NCI-H345 (cell line): ENCODE results near the gene REEP3.

Source experiments
- DNase-seq: peaks from one replicate; lab custom pipeline; 2025; lab: John Stamatoyannopoulos, UW

The REEP3 gene

GRCh38 chr10:63666836-63667383, 145.7 kb downstream of the REEP3 start:
- DNase-seq: no peak

- no peak for DNase-seq
Measured at GRCh38 chr10:63667596-63668480, 146.6 kb downstream of the REEP3 start.

GRCh38 chr10:63670291-63670898, 149.2 kb downstream of the REEP3 start:
- no peak for DNase-seq

GRCh38 chr10:63671317-63671937, 150.2 kb downstream of the REEP3 start:
- peak; percentile 58 for DNase-seq

GRCh38 chr10:63672491-63672890, 151.3 kb downstream of the REEP3 start:
- no peak for DNase-seq

- no peak for DNase-seq
Measured at GRCh38 chr10:63673246-63673645, 152.0 kb downstream of the REEP3 start.

GRCh38 chr10:63673846-63674245, 152.6 kb downstream of the REEP3 start:
- no peak for DNase-seq
